ENCODE results near the gene ACKR3.

GRCh38 chr2:236614551-236614950 lies 44.9 kb downstream of the ACKR3 start:
- no peak for TF ChIP-seq CTCF (IDR thresholded peaks at IDR 0.05)
- no peak for TF ChIP-seq POLR2A (IDR thresholded peaks at IDR 0.05)
